Liver (tissue), 9 donors: Measurements from ENCODE around the gene EDIL3. TPM values are rescaled to one million over a fixed set of nuclear protein-coding genes. Genes with fewer than 3 reads are reported as not detected.

Experiments used
- DNase-seq: peaks from one replicate; pipeline ENCODE4 v3.0.0-alpha.2; 2017; ENCODE audit warnings: low spot score
- H3K27ac ChIP-seq, 2 donors: one replicate each; pipeline ENCODE4 v1.7.0; 2013; ENCODE audit warnings: inconsistent platforms in 2 of 2, low read length in 2 of 2, control low read depth in 1 of 2, low read depth in 1 of 2, mild to moderate bottlenecking in 1 of 2
- H3K27me3 ChIP-seq, 4 donors: one replicate each; pipeline versions ENCODE4 v1.6.1 to v1.7.0; 2013; ENCODE audit warnings: low read length in 3 of 4, inconsistent platforms in 1 of 4, mild to moderate bottlenecking in 1 of 4, moderate library complexity in 1 of 4; ENCODE audit not compliant: control insufficient read depth in 4 of 4, insufficient read depth in 4 of 4
- H3K36me3 ChIP-seq, 4 donors: one replicate each; pipeline versions ENCODE4 v1.6.1 to v1.7.0; 2013; ENCODE audit warnings: low read length in 3 of 4, mild to moderate bottlenecking in 3 of 4, low read depth in 1 of 4, moderate library complexity in 1 of 4; ENCODE audit not compliant: control insufficient read depth in 4 of 4, insufficient read depth in 3 of 4
- H3K4me1 ChIP-seq, 4 donors: one replicate each; pipeline versions ENCODE4 v1.6.1 to v1.7.0; 2013; ENCODE audit warnings: low read length in 3 of 4, mild to moderate bottlenecking in 3 of 4, moderate library complexity in 1 of 4; ENCODE audit not compliant: control insufficient read depth in 4 of 4, insufficient read depth in 4 of 4
- H3K4me3 ChIP-seq, 3 donors: one replicate each; pipeline versions ENCODE4 v1.6.1 to v1.7.0; 2013; ENCODE audit warnings: low read length in 3 of 3, control low read depth in 1 of 3, low read depth in 1 of 3, mild to moderate bottlenecking in 1 of 3
- H3K9ac ChIP-seq, 2 donors: one replicate each; pipeline ENCODE4 v1.7.0; 2013; ENCODE audit warnings: low read length in 2 of 2, mild to moderate bottlenecking in 2 of 2, moderate library complexity in 2 of 2, control low read depth in 1 of 2, low read depth in 1 of 2
- H3K9me3 ChIP-seq, 4 donors: one replicate each; pipeline versions ENCODE4 v1.6.1 to v1.7.0; 2013; ENCODE audit warnings: low read length in 3 of 4; ENCODE audit not compliant: control insufficient read depth in 4 of 4
- CTCF ChIP-seq: fragments of 150-350 bp; IDR thresholded peaks from 2 replicates; pipeline ENCODE4 v1.5.1; 2017; ENCODE audit warnings: improper control_type of control experiment, low read depth, low read length; ENCODE audit not compliant: missing input control
- EGR1 ChIP-seq, 2 donors: IDR thresholded peaks; 2 replicates each; pipeline ENCODE4 v1.6.1; 2016 to 2018; ENCODE audit warnings: antibody characterized with exemption in 2 of 2, low read depth in 2 of 2
- FOXA1 ChIP-seq: IDR thresholded peaks from 2 replicates; pipeline ENCODE4 v1.6.1; 2016; ENCODE audit warnings: antibody characterized with exemption
- FOXA2 ChIP-seq: IDR thresholded peaks from 2 replicates; pipeline ENCODE4 v1.6.1; 2016; ENCODE audit warnings: antibody characterized with exemption
- HNF4A ChIP-seq, 2 donors: conservative IDR thresholded peaks; 2 replicates each; pipeline ENCODE4 v1.6.1; 2016; ENCODE audit warnings: antibody characterized with exemption in 2 of 2, mild to moderate bottlenecking in 2 of 2
- HNF4G ChIP-seq: IDR thresholded peaks from 2 replicates; pipeline ENCODE4 v1.6.1; 2016; ENCODE audit warnings: antibody characterized with exemption
- MAX ChIP-seq: IDR thresholded peaks from 2 replicates; pipeline ENCODE4 v1.6.1; 2016; ENCODE audit warnings: antibody characterized with exemption
- RAD21 ChIP-seq, 2 donors: IDR thresholded peaks; 2 replicates each; pipeline ENCODE4 v1.6.1; 2016; ENCODE audit warnings: antibody characterized with exemption in 2 of 2, mild to moderate bottlenecking in 2 of 2
- RXRA ChIP-seq, 2 donors: IDR thresholded peaks; 2 replicates each; pipeline ENCODE4 v1.6.1; 2017 to 2018; ENCODE audit warnings: antibody characterized with exemption in 2 of 2, mild to moderate bottlenecking in 1 of 2
- SP1 ChIP-seq: IDR thresholded peaks from 2 replicates; pipeline ENCODE4 v1.6.1; 2018; ENCODE audit warnings: antibody characterized with exemption, mild to moderate bottlenecking
- TAF1 ChIP-seq: conservative IDR thresholded peaks from 2 replicates; pipeline ENCODE4 v1.6.1; 2016; ENCODE audit warnings: antibody characterized with exemption, mild to moderate bottlenecking
- ZBTB33 ChIP-seq: IDR thresholded peaks from 2 replicates; pipeline ENCODE4 v1.6.1; 2016; ENCODE audit warnings: antibody characterized with exemption
- WGBS: extraction: QIAGEN DNeasy Blood & Tissue Kit; methylation state at CpG from one replicate; pipeline ENCODE4 v1.1.7; 2013; 5-methylcytosine and 5-hydroxymethylcytosine counted together
- polyA plus RNA-seq, 2 donors: library from polyadenylated mRNA; stranded (reverse) in 1 of 2; unstranded in 1 of 2; fragments of 200-250 nt in 1 of 2; fragments of >200 nt in 1 of 2; fragmentation: Nextera tagmentation in 1 of 2; extraction: Ambion mirVana in 1 of 2; gene quantifications; one replicate each; pipeline versions ENCODE4 v1.2.1 to v1.2.3, GENCODE V29; 2013 to 2015
- total RNA-seq, 2 donors: library from RNA; depleted of rRNA; stranded (reverse); fragments of >200 nt; gene quantifications; one replicate each; pipeline ENCODE4 v1.2.3, GENCODE V29; 2014
- TF ChIP-seq, protein P1 (sequence below): IDR thresholded peaks from 2 replicates; pipeline ENCODE4 v1.6.1; 2016; ENCODE audit warnings: antibody characterized with exemption
- donor health status: healthy.
- donor health status: healthy.
- donor health status: healthy.
- donor health status: healthy.
- donor health status: healthy.

The EDIL3 gene
- total and polyA plus RNA-seq, 4 donors, result 0.33 to 12.0 (median 0.76) TPM

DNA sequence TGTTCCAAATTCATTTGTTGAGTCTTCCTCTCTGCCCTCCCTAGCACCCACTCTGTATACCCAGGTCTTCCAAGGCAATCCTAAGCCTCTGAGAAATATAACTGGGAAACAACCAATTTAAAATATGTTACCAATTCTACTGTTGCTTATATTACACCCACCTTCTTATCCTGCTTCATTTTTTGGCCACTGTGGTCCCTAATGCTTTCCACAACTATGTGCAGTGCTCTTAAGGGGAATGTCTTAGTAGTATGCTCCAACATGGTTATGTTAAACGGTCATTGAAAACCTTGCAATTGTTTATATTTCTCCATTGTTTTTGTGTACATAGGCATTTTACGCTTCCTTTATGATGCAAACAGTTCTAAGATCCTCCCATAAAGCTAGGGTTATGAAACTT, 390.9 kb downstream of the EDIL3 start:
- TF ChIP-seq, protein P1, sequence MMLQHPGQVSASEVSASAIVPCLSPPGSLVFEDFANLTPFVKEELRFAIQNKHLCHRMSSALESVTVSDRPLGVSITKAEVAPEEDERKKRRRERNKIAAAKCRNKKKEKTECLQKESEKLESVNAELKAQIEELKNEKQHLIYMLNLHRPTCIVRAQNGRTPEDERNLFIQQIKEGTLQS, result no peak
- no peak for TF ChIP-seq HNF4A (conservative IDR thresholded peaks at IDR 0.05)
- no peak for TF ChIP-seq HNF4G
- TF ChIP-seq RXRA (IDR thresholded peaks at IDR 0.05), result no peak
- Histone ChIP-seq H3K36me3 (no peaks in the 10 kb centered on the region), H3K9me3 (peaks cover 0 to 2% (median 0%) of the 10 kb centered on the region in 4 donors), H3K9ac (no peak overlapping the region), H3K27me3 (no peaks in the 10 kb centered on the region), H3K4me1 (no peaks in the 10 kb centered on the region), H3K4me3 (no peak overlapping the region), H3K27ac (no peak overlapping the region)
- no peak for DNase-seq
- WGBS, result 77% methylated on average over 2 of the region's 2 CpGs

DNA sequence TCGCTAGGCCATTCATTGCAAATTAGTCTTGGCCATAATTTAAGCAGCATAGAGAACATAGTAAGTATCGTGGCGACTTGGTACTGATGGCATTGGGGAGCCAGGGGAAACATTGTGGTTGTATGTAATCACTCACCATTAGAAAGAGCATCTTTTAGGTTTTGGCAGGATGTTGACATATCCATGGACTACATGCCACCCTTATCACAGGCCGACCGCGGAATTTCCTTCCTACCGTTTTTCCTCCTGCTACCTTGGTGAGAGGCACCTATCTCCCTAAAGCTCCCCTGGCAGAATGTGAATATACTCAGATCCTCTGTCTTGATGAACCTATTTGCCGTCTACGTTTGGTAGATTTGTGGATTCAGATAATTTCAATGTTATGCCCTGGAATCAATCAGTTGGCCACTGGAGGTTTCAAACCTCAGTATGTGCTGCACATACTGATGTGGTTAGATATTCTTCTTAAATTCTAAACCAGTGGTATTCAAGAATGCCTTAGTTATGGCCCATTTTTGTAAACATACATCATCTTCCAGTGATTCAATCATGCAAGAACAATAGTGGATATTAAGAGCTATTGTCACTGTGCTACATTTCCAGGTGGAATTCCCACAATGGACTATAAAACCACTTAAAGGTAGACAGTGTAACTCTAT, 393.0 kb downstream of the EDIL3 start:
- Histone ChIP-seq H3K4me1 (no peaks in the 10 kb centered on the region), H3K27me3 (no peaks in the 10 kb centered on the region), H3K4me3 (no peak overlapping the region), H3K27ac (no peak overlapping the region), H3K9ac (no peak overlapping the region), H3K36me3 (no peaks in the 10 kb centered on the region), H3K9me3 (no peaks in the 10 kb centered on the region)
- TF ChIP-seq ZBTB33 (no peak), FOXA2 (no peak), HNF4G (no peak), CTCF (no peak), RAD21 (IDR thresholded peaks at IDR 0.05) (no peak), MAX (no peak)
- TF ChIP-seq, protein P1, result no peak
- no peak for DNase-seq
- 92% methylated on average over 9 of the region's 9 CpGs for WGBS

DNA sequence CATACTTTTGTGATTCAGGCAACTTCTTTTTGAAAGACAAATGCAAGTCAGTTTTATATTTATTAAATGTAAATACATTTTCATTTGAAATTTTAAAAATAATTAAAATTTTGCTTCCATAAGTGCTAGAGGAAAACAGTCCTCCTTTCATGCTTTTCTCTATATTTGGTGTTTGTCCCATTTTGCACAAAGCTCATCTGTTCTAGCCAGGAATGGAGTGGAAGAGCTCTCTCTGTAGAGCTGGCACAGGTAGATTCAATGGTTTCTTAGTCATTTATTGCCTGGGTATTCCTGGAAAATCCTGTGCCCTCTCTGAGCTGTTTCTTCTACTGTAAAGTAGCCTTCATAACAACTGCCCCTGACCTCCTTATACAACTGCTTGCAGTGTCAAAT, 396.4 kb downstream of the EDIL3 start:
- TF ChIP-seq MAX (no peak), TAF1 (no peak), FOXA1 (no peak), SP1 (no peak), ZBTB33 (no peak), EGR1 (IDR thresholded peaks at IDR 0.05; ENCODE audit: low read depth in 2 of 2) (no peak), CTCF (no peak), RAD21 (IDR thresholded peaks at IDR 0.05) (no peak), HNF4G (no peak)
- Histone ChIP-seq H3K4me3 (no peak overlapping the region), H3K27ac (no peak overlapping the region), H3K36me3 (no peaks in the 10 kb centered on the region), H3K4me1 (no peaks in the 10 kb centered on the region), H3K9ac (no peak overlapping the region), H3K9me3 (no peaks in the 10 kb centered on the region), H3K27me3 (no peaks in the 10 kb centered on the region)
- DNase-seq, result no peak
